Stimulated activated CD4-positive, alpha-beta T cell treated with anti-CD3 and anti-CD28 coated beads, Interleukin-1b, Interleukin-23, amount 100 ng/mL, for 24 hours (primary cell): ENCODE measurements around the gene PAXX.

ENCODE experiments used
- DNase-seq, 4 experiments: peaks; one replicate each; pipeline ENCODE4 v3.0.0-alpha.2; 2020; ENCODE audit warnings: low read depth in 4 of 4, low spot score in 1 of 4

Gene PAXX, protein sequence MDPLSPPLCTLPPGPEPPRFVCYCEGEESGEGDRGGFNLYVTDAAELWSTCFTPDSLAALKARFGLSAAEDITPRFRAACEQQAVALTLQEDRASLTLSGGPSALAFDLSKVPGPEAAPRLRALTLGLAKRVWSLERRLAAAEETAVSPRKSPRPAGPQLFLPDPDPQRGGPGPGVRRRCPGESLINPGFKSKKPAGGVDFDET

DNA sequence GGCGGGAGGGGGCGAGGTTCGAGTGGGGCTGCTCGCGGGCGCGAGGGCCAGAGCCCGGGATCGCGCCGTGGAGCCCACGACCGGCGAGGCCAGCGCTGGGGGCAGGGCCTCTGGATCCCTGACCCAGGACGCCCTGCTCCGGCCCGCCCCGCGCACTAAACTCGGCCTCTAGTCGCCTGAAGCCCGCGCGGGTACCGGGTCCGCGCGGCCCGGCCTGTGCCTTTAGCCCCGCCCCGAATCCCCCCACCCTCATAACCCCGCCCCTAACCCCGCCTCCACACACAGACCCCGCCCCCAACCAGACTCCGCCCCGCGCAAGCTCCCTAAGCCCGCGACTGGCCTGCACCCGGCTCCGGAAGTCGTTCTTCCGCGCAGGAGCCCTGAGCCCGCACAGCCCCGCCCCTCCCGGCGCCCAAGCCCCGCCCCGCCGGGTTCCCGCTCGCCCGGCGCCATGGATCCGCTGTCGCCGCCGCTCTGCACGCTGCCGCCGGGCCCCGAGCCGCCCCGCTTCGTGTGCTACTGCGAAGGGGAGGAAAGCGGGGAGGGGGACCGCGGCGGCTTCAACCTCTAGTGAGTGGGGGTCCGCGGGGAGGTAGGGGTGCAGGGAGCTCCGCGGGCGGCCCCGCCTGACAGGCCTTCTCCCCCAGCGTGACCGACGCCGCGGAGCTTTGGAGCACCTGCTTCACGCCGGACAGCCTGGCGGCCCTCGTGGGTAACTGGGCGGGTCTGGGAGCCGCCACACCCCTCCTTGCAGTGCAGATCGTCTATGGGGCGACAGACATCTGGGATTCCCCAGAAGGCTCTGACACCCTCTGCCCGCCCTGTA lies at the start of gene PAXX:
PAXX (plus strand) TSS at position 430 of the 826 bp plus-strand sequence; CDS start at position 452, 22 bp downstream.
- peak; percentile 91 to 96 (median 94) for DNase-seq

DNA sequence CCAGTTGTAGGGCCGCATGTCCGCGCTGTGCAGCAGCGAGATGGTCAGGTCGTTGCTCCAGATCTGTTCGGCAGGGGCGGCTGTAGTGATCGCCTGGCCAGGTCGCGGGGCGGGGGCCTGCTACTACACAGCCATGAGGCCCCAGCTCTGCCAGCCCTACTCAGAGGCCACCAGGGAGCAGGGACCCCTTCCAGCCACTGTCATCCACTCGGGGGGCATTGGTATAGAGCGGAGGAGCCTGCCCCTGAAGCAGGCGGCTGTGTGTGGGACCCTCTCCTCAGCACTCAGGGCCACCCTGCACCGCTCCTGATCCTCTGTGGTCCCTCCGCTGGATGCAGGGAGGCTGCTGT lies 49.4 kb upstream of the PAXX start:
- DNase-seq: no peak

DNA sequence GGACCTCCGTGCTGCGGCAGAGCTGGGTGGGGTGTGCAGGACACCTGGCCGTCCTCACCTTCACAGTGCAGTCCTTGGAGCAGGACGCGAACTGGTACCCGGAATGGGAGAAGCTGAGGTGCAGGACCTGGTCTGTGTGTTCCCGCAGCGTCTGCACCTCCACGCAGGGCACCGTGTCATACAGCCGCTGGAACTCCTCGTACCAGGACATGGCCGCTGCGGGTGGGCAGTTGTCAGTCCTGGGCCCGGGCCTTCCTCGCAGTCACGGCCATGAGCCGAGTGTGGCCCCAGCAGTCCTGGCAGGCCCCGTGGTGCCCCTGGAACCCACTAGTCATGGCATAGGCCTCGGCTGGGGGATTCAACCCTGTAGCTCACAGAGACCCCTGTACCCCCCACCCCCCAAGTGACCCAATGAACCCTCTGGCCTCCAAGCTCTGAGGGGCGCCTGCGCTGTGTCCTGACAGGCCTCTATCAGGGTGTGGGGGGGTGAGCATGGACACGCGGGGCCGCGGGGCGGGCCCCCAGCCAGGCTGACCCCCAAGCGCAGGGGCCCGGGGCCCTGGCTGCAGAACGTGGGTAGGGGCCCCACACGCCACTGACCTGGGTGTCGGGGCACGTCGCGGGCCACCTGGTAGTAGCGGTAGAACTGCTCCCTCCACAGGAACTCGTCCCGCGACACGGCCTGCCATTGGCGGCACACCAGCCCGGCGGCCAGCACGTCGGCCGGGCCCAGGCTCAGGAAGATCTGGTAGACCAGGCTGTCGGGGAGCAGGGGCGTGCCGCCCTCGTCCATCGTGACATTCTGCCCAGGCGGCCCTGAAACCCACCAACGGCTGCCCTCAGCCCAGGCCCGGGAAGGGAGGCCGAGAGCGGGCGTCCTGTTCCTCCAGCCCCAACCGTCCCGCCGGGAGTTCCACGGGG lies 48.7 kb upstream of the PAXX start:
- DNase-seq: peak in 2 of 4 experiments; percentile 19 to 23

DNA sequence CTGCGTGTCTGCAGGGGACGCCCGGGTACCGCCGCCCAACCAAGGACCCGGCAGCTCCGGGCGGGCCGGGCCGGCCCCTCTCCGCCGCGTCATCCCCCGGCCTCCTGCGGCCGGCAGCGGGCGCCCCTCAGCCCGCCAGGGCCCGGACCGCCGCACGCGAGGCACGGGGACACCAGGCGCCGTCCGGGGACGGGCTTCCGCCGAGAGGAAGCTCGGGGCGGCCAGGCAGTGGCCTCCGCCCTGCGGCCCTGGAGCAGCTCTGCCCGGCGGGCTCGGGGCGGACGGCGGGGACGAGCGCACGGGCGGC lies 48.1 kb upstream of the PAXX start:
- DNase-seq: no peak

DNA sequence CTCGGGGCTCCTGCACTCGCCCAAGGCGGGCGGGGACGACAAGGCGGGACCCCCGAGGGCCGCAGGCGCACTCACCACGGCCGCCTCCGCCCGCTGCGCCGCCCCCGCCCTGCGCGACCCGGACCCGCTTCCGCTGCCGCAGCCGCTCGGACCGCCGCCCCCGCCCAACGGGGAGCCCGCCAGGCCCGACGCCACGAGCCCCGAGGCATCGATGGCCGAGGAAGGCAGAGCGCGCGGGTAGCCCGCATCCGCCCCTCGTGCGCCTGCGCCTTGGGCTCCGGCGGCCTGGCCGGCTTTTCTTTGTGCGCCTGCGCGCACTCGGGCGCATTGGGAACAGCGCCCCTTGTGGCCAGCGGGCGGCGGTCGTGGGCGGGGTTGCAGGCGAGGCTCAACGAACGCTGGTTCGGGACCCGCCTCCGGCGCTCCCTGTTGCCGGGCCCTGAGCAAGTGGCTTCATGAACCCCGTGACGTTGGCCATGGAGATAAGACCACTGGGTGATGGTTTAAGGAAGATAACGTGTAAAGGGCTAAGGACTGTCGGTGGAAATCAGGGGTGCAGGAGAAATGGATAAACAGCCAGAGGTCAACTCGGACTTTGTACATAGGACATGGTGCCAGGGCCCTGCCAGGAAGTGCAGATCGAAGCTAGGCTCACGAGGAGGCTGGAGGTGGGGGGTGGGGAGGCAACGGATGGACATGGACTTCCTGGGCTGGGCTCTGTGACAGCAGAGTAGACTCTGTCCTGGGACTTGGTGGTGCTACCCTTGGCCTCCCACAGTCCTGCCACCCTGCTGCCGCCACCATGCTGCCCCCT lies 47.5 kb upstream of the PAXX start, which contains the start of the genes C8G and FBXW5:
C8G (plus strand) TSS at position 725 of the 814 bp plus-strand sequence; CDS start at position 803, 78 bp downstream.
FBXW5 (minus strand) TSS at position 220 of the 814 bp plus-strand sequence. CDS start 655 bp downstream, outside the sequence.
- DNase-seq: peak; percentile 91 to 93 (median 92)

DNA sequence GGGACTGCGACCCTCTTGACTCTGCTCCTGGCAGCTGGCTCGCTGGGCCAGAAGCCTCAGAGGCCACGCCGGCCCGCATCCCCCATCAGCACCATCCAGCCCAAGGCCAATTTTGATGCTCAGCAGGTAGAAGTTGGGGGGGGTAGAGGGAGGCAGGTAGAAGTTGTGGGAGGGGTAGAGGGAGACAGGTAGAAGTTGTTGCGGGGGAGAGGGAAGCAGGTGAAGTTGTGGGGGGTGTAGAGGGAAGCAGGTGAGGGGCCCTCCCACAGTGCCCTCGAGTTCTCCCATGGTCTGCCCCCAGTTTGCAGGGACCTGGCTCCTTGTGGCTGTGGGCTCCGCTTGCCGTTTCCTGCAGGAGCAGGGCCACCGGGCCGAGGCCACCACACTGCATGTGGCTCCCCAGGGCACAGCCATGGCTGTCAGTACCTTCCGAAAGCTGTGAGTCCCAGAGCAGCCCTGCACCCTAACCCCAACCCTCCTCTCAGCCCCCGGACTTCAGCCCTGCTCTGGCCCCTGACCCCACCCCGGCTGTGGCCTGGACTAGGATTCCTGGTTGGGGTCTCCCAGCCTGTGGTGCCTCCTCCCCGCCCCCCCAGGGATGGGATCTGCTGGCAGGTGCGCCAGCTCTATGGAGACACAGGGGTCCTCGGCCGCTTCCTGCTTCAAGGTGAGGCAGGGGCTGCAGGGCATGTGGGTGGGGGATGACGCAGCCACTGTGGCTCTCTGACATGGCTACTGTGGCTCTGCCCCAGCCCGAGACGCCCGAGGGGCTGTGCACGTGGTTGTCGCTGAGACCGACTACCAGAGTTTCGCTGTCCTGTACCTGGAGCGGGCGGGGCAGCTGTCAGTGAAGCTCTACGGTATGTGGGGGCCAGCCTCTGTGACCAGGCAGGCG lies 46.6 kb upstream of the PAXX start:
- no peak for DNase-seq

DNA sequence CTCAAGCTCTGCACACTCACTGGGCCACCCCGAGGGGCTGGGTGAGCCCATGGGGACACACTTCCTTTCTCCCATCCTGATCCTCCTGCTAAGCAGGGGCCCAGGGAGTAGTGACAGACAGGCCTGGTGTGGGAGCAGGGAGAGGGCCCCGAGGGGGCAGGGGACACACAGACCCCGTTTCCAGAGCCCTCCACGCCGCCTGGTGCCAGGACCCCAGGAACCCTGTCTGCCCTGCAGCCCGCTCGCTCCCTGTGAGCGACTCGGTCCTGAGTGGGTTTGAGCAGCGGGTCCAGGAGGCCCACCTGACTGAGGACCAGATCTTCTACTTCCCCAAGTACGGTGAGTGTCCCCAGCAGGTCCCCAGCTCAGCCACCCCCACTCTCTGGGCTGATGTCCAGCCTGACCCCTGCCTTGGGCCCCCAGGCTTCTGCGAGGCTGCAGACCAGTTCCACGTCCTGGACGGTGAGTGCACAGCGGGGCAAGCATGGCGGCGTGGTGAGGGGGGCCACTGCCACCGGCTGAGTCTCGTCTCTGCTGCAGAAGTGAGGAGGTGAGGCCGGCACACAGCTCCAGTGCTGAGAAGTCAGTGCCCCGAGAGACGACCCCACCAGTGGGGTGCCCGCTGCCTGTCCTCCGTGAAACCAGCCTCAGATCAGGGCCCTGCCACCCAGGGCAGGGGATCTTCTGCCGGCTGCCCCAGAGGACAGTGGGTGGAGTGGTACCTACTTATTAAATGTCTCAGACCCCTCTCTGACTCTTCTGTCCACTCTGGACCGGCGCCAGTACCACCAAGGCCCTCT lies 45.8 kb upstream of the PAXX start:
- no peak for DNase-seq

DNA sequence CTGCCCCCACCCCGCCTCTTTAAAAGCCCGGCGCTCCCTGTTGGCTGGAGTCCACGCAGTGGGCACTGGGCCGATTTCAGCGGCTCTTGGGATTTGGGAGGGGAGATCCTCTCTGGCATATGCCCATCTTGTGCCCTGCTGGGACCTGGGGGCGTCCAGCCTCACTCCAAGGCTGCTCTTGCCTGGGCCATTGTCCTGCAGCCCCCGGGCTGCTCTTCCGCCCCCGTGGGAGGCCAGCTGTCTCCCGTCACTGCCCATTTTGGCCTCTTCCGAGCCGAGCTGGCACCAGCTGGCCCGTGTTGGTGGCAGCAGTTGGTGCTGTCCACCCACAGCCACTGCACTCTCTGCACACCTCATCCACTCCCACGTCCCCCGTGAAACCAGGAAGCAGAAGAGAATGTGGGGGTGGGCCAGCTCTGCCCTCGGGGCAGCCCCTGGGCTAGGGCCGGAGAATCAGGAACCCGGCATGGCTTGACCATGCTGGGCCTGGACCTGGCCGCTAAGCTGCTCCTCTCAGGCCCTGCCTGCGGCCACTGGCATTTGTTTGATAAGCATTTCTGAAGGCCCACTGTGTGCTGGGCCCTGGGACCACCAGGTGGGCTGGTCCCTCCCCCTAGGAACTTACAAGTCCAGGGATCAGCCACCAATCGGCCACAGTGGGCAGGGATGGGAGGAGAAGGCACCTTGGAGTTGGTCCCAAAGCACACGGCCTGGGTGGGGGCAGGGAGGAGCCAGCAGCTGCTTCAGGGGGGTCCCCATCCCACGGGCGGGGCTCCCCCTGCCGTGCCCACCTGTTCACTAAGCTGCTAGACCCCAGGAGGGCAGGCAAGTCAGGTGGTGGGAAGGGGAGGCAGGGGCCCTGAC lies 45.0 kb upstream of the PAXX start:
- no peak for DNase-seq

DNA sequence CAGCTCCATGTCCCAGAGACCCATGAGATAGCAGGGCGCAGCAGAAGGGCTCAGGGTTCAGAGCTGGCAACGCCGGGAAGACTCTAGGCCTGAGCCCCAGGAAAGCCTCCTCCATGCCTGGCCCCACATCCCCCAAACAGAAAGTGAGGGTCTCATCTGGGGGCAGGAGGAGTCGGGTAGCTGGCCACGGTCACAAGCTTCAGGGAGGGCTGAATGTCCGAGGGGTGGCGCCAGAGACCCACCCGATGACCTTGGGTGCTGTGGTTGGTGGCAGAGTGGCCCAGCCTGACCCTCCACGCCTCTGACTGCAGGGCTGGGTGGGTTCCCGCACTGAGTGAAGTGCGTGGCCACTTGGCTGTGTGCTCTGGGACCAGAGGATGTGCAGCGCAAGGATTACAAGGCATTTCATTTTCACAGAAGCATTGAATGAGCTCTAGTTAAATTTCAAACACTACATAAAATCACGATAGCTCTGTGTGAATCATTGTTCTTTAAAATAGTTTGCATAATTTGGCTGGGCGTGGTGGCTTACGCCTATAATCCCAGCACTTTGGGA lies 44.2 kb upstream of the PAXX start:
- no peak for DNase-seq

DNA sequence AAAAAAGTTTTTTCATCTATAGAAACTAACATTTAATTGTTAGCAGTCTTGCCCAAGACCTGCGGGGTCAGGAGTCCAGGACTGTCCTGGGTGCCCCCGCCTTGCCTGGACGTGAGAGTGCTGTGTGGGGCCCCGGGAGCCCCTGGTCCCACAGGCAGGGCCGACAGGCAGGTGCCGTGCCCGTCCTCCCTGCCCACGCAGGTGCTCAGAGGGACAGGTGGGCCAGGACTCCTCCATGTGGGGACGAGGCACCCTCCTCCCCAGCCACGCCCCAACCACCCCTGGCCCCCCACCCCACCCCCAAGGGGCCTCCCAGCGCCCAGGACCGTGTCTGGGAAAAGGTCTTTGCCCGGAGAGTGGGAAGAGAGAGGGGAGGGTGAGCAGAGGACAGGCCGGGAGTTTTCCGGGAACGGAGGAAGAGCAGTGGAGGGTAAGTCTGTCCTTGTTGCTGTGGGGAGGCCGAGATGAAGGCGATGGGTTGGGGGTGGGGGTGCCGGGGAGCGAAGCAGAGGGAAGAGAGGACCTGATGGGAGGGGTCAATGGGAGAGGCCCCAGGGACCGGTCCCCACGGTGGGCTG lies 42.9 kb upstream of the PAXX start:
- DNase-seq: no peak

DNA sequence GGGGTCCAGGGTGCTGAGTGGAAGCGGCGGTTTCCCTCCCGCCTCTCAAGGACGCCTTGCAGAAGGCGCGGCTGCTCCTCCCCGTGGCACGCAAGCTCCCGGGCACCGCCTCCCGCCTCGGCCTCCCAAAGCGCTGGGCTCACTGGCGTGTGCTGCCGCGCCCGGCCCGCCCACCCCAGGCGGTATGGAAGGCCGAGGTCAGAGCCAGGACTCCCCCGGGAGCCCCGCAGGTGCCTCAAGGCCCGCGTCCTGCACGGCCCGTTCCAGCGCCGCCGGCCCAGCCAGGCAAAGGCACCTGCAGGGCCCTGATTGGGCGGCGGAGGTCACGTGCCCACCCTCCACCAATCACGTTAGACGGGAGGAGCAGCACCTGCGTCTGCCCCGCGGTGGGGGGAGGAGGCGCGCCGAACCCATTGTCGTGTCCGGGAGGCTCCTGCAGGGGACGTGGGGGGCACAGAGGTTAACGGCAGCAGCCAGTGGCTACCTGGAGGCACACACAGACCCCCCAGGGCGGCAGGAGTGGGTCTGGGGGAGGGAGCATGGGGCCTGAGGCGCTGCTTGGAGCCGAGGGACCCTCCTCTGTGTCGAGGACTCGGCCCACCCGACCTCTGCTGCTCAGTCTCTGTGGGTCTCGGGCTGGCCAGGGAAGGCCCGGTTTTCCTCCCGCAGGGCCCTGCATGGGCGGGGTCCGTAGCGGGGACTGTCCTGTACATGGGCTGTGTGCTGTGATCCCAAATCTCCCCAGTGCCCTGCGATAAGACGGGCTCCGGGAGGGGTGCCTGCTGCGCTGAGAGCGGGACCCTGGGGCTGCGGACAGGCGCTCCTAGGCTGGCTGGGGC lies 42.2 kb upstream of the PAXX start:
- peak; percentile 81 to 97 (median 90) for DNase-seq

DNA sequence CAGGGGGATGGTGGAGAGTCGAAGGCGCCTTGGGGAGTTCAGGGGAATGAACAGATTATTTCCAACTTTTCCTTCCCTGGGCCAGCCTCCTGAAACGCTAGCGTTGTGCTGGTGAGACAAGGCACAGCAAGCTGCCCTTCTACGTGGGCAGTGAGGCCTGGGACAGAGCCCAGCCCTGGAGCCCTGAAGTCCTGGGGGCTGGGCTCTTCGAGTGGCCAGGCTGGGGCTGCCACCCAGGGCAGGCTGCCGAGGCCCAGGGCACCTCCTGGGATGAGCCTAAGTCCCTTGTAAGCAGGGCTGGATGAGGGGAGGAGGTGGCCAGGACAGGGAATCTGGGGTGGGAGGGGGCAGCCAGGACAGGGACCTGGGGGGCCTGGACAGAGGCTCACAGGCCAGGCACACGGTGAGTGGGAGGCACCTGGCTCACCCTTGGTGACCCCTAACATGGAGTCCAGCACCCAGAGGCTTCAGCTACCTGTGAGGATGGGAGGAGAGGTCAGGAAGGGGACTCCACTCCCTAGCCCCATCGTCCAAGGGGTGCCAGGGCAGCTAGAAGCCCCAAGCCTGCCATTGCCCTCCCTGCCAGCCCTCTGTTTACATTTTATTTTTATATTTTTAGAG lies 41.5 kb upstream of the PAXX start:
- no peak for DNase-seq

DNA sequence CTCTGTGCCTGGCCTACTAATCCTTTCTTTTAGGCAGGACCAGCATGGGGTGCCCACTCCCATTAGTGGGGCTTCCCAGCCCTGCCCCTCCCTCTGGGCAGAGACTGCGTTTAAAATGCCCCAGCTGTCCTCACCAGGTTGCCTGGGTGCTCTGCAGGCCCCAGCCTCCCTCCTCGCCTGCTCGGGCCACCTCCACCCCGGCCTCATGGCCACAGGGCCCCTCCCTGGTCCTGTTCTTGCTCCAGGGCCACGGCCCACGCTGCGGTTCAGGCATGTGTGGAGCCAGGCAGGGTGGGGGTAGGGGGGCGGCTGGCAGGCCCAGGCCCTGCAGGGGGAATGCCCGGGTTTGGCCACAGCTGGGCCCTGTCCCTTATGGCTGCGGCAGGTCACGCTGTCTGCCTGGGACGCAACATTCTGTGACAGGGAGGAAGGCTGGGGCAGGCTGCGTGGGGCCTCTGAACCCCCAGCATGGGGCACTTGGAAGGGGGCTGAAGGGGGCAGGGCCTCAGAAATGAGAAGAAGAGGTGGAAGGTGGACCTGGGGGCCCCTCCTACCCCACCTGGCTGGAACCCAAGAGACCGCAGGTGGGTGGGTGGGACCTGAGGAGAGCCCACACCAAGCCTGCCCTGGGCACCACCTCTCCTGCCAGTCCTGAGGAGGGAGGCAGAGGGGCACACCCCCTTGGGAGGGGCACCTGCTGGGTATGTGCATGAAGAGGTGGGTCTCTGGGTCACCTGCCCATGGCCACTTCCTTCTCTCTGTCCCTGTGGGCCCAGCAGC lies 40.5 kb upstream of the PAXX start, which contains the start of gene LCN12:
LCN12 (plus strand) TSS at position 733 of the 780 bp plus-strand sequence. CDS start 55 bp downstream, outside the sequence.
- no peak for DNase-seq

DNA sequence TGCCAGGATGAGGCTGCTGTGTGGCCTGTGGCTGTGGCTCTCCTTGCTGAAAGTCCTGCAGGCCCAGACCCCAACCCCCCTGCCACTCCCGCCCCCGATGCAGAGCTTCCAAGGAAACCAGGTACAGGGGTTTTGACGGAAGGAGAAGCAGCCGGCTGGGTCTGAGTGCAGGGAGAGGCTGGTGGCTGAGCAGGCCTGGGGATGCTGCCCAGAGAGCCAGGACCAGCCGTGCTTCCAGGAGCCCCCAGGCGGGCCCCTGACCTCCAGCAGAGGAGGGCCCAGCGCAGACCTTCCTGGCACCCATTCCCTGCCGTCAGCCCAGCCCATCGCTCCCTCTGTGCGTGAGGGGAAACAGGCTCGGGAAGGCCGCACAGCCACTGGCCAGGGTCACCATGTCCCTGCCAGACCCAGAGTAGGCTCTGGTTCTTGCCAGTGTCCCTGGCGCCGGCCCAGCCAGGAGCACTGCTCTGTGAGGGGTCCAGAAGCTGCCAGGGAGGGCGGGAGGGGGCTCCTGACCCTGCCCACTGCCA lies 39.8 kb upstream of the PAXX start:
- no peak for DNase-seq
